Measurements from ENCODE around the gene DUS2. TPM values are rescaled to one million over a fixed set of nuclear protein-coding genes. Genes with fewer than 3 reads are reported as not detected.

The DUS2 gene
- total and polyA plus RNA-seq, 9 of the 15 experiments (the other 6 are each of a cell fraction or from before 2014, with no cell fraction given) = 5.8 to 22.5 (median 20.6) TPM

GRCh38 chr16:68065716-68066305 is 42.7 kb downstream of the DUS2 start:
- DNase-seq (ENCODE audit: extremely low read depth in 1 of 4, low spot score in 3 of 4) (no peak), FAIRE-seq (no peak), ATAC-seq (no peak)
- H4K20me1 ChIP-seq (replicated peaks; ENCODE audit: control insufficient read depth, insufficient read depth, low read length) = no peaks in the 10 kb centered on the region; the same call in 1 of the 2 replicates
- H3K4me1 ChIP-seq (replicated peaks in 1 of 2; ENCODE audit: control insufficient read depth in 2 of 2, insufficient read depth in 2 of 2, low read length in 2 of 2) = peaks cover 5 to 10% of the 10 kb centered on the region in 2 experiments
- H3K9me1 ChIP-seq (ENCODE audit: control insufficient read depth, insufficient read depth, low read length) = no peaks in the 10 kb centered on the region
- H3K9me3 ChIP-seq (replicated peaks; ENCODE audit: control insufficient read depth, insufficient read depth, low read depth, low read length) = no peaks in the 10 kb centered on the region
- H3K36me3 ChIP-seq (ENCODE audit: control insufficient read depth, insufficient read depth, low read length) = peaks cover 73% of the 10 kb centered on the region; the same call in 2 of the 3 replicates
- in situ Hi-C loops (cut with MboI) = no loop called here
- no peak overlapping the region for H3K4me2 ChIP-seq (ENCODE audit: insufficient read depth, low read length)
- H3K79me2 ChIP-seq (ENCODE audit: control insufficient read depth, insufficient read depth, low read length) = no peaks in the 10 kb centered on the region
- no peak for TF ChIP-seq RBM14 (IDR thresholded peaks at IDR 0.05; ENCODE audit: borderline replicate concordance, insufficient read depth, low read depth, low read length)
- TF ChIP-seq ZNF449 (CRISPR knock-in tag; IDR thresholded peaks at IDR 0.05) = no peak
- no peak for TF ChIP-seq ARNT (IDR thresholded peaks at IDR 0.05)
- TF ChIP-seq E2F1 (CRISPR knock-in tag; IDR thresholded peaks at IDR 0.05) = no peak
- TF ChIP-seq GTF2F1 (IDR thresholded peaks at IDR 0.05; ENCODE audit: low read depth, low read length) = no peak
- TF ChIP-seq NFYB (IDR thresholded peaks at IDR 0.05; ENCODE audit: extremely low read depth, insufficient read length) = no peak
- TF ChIP-seq ESRRB (CRISPR knock-in tag; IDR thresholded peaks at IDR 0.05; ENCODE audit: borderline replicate concordance) = no peak
- no peak for TF ChIP-seq CEBPG (CRISPR knock-in tag; IDR thresholded peaks at IDR 0.05)
- no peak for TF ChIP-seq CEBPG (tag; conservative IDR thresholded peaks at IDR 0.05 in 1 of 2, IDR thresholded peaks at IDR 0.05 in 1 of 2)
- CTCF ChIA-PET (ENCODE audit: low intra/inter-chr PET ratio) = interaction anchor here (1.1 kb wide), 1 partner anchor 164 kb away, joined by 5 read pairs; no protein-coding TSS in a partner anchor
- WGBS (ENCODE audit: insufficient coverage, low coverage, missing lambda C conversion rate) = 80% methylated on average over 6 of the region's 6 CpGs
- intact Hi-C loops (cut with micrococcal nuclease) = no loop called here
- H3K27ac ChIP-seq (ENCODE audit: extremely low read depth, low read depth, low read length) = no peak overlapping the region
- no peak overlapping the region for H2AFZ ChIP-seq (ENCODE audit: low read depth, low read length)
- no peak overlapping the region for H3K4me3 ChIP-seq
- no peak overlapping the region for H3K9ac ChIP-seq (ENCODE audit: insufficient read depth in 1 of 2, low read depth in 2 of 2, low read length in 2 of 2)
- no peaks in the 10 kb centered on the region for H3K27me3 ChIP-seq (ENCODE audit: control insufficient read depth in 2 of 2, insufficient read depth in 2 of 2, low read length in 2 of 2)
- POLR2A ChIA-PET = interaction anchor here (0.5 to 0.8 kb wide), 4 partner anchors 17 to 207 kb away, joined by 3 to 4 read pairs (median 3); no protein-coding TSS in a partner anchor
- BruUV-seq (replicated peaks) = no TSS peak
